Measurements from ENCODE around the gene PDE6B.
"Not testable (repeated sequence)": the region's sequence is repeated elsewhere in the genome, so short reads cannot be mapped to it uniquely, and the experiment has no call there.

PDE6B gene

GRCh38 chr4:704198-704891 lies 79.0 kb downstream of the PDE6B start:
- DNase-seq (ENCODE audit: low read depth): no peak

- DNase-seq (ENCODE audit: low read depth): no peak
Observed at GRCh38 chr4:704971-705277, 79.6 kb downstream of the PDE6B start.

- DNase-seq (ENCODE audit: low read depth): peak; percentile 97
Observed at GRCh38 chr4:705278-706082, 80.1 kb downstream of the PDE6B start, which contains the start of gene PCGF3. Gene PCGF3 (plus strand): TSS chr4:705832. CDS start chr4:733681, 27,849 bp downstream.

- not testable (repeated sequence) for DNase-seq (ENCODE audit: low read depth)
Observed at GRCh38 chr4:706083-706633, 80.8 kb downstream of the PDE6B start.

GRCh38 chr4:706834-707598 lies 81.6 kb downstream of the PDE6B start:
- DNase-seq (ENCODE audit: low read depth): no peak

GRCh38 chr4:707929-708630 lies 82.7 kb downstream of the PDE6B start:
- no peak for DNase-seq (ENCODE audit: low read depth)

GRCh38 chr4:708631-708933 lies 83.2 kb downstream of the PDE6B start:
- DNase-seq (ENCODE audit: low read depth): no peak

- no peak for DNase-seq (ENCODE audit: low read depth)
Observed at GRCh38 chr4:709348-709747, 84.0 kb downstream of the PDE6B start.

GRCh38 chr4:710116-710515 lies 84.7 kb downstream of the PDE6B start:
- DNase-seq (ENCODE audit: low read depth): no peak

- no peak for DNase-seq (ENCODE audit: low read depth)
Observed at GRCh38 chr4:710916-711315, 85.5 kb downstream of the PDE6B start.

- no peak for DNase-seq (ENCODE audit: low read depth)
Observed at GRCh38 chr4:712093-712492, 86.7 kb downstream of the PDE6B start.

GRCh38 chr4:712916-713632 lies 87.7 kb downstream of the PDE6B start:
- DNase-seq (ENCODE audit: low read depth): no peak

- DNase-seq (ENCODE audit: low read depth): no peak
Observed at GRCh38 chr4:714087-714486, 88.7 kb downstream of the PDE6B start.

- DNase-seq (ENCODE audit: low read depth): no peak
Observed at GRCh38 chr4:717601-718320, 92.4 kb downstream of the PDE6B start.

- DNase-seq (ENCODE audit: low read depth): no peak
Observed at GRCh38 chr4:718460-718859, 93.1 kb downstream of the PDE6B start.
